Tongue (tissue), 2 donors: Measurements from ENCODE around the gene SYNDIG1. TPM values are rescaled to one million over a fixed set of nuclear protein-coding genes. Genes with fewer than 3 reads are reported as not detected.

Experiments
- DNase-seq: peaks from one replicate; pipeline ENCODE4 v3.0.0-alpha.2; 2015
- total RNA-seq: library from RNA; depleted of rRNA; stranded (reverse); fragments of >200 nt; gene quantifications from one replicate; pipeline ENCODE4 v1.2.3, GENCODE V29; 2014

Gene SYNDIG1
- total RNA-seq, 1 donor from 2014 or later = 8.6 TPM

GRCh38 chr20:24448170-24448569, 21.3 kb upstream of the SYNDIG1 start:
- no peak for DNase-seq

- DNase-seq = no peak
Measured at GRCh38 chr20:24449026-24449720, 20.3 kb upstream of the SYNDIG1 start.

GRCh38 chr20:24450177-24450576, 19.3 kb upstream of the SYNDIG1 start:
- no peak for DNase-seq

DNA sequence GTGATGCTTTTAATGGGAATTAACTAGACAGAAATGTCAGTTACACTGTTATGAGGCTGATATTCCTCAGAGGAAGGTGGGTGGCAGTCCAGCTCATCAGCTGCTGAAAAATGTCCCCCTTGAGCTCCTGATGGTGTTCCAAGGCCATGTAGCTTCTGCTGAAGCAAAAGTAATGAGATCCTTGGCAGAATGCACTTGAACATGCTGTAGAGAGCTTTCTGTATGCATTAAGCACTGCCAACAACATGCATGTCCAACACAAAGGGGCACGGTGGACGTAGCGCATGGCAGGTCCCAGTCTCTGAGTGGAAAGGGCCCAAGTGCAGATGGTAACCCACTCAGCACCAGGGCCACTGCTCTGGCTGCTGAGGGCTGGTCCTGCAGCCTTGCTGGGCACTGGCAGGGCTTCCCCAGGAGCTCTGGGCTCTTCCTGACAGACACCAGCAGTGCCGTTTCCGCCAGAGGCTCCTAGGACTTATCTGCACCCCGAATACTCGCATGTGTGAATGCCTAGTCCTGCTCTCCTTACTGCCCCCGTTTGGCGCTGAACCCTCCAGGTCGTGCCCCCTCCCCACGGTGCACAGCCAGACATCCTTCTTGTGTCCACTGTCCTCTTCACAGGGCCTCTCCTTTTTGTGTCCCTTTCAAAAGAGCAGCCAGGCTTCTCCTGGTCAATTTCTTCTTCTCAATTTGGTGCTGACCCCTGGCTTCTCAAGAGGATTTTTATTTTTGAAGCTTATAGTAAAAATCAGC, 18.6 kb upstream of the SYNDIG1 start:
- DNase-seq = no peak

DNA sequence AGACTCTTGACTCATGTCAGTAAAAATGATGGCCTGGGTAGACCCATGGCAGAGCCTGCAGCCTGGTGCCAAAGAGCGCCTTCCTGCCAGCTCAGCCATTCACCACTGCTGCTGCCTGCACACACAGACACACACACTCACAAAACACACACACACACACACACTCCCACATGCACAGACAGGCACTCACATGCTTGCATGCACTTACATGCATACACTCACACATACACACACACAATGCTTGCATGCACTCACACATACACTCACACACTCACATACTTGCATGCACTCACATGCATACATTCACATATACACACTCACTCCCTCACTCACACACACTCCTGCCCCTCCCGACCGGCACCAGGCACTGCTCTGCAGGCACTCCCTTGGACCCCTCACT, 18.0 kb upstream of the SYNDIG1 start:
- DNase-seq = no peak

DNA sequence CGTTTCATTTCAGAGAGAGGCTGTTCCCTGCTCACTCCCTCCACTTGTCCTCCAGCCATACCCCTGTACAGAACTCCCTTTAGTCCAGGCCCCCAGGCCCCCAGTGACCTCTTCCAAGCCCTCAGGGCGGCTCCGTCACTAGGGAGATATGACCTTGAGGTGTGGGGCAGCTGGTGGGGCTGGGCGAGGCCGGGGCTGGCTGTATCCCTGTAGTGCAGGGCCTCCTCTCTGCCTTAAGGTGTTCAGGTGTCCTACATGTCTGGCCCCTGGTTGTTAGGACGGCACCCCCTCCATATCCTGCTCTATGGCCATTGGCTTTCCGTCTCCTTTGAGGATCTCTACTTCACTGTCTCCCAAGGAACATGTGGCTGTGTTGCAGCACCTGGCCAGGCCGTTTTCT, 17.4 kb upstream of the SYNDIG1 start:
- DNase-seq = no peak

GRCh38 chr20:24452498-24453127, 16.8 kb upstream of the SYNDIG1 start:
- DNase-seq = no peak

- DNase-seq = no peak
Measured at GRCh38 chr20:24453869-24454268, 15.6 kb upstream of the SYNDIG1 start.

DNA sequence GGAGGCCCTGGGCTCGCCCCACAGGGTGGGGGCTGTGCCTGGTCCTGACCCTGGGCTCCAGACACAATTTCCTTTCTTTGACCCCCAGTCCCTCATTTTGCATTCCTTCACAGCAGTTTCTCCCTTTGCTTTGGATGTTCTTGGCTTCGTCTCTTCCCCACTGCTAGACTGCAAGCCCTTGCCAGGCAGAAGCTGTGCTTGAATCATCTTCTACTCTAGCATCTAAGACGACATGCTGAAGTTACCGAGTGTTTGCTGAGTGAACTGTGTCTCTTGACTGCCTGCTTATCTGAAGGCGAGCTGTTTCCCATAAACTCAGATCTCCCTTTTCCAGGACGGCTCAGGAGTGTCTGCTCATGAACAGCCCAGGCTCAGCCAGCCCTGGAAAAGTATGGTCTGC, 14.3 kb upstream of the SYNDIG1 start:
- no peak for DNase-seq

- DNase-seq = no peak
Measured at GRCh38 chr20:24456398-24456781, 13.0 kb upstream of the SYNDIG1 start.

DNA sequence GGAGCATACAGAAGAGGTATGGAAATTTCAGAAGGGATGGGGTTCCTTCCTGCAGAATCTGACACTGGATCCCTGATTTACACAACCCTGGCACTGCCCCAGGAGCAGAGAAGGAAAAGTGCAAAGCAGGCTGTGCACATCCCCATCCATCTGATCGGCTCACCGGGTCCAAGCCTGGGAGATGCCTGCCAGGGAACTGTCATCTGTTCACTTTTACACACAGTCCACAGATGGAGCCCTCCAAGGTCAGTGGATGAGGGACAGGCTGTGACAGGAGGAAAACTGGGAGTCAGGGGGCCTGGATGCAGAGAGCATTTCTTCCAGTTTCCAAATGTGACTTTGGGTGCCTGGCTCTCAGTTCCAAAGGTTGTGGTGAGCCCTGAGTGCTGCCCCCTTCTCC, 11.0 kb upstream of the SYNDIG1 start:
- no peak for DNase-seq

DNA sequence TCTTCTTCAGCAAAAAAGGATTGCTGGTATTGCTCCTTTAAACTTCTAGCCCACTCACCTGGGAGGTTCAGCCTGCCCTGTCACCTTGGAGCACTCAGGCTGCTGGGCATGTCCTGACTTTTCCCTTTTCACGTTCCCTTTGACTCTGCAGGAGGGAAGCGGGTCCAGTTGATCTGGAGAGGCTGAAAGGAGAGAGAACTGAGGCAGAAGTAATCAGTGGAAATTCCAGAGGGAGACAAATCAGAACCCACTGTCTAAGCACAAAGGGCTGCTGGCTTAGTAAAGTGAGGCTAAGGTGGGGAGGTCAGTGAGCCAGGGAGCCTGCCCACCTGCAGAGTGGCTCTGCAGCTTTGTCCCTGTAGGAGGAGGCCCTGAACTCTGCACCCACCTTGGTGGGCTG, 9.7 kb upstream of the SYNDIG1 start:
- DNase-seq = no peak

DNA sequence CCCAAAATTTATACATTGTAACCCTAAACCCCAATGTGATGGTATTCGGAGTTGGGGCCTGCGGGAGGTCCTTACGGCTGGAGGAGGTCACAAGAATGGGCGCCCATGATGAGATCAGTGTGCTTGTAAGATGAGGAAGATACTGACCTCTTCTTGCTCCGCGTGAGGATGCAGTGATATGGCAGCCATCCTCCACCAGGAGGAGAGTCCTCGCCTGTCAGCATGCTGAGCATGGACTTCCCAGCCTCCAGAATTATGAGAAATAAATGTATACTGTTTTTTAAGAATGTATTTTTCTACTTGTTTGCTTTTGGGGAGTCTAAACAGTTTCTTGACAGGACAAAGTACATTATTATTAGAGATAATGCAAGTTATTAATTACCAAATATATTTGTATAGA, 8.7 kb upstream of the SYNDIG1 start:
- DNase-seq = no peak

DNA sequence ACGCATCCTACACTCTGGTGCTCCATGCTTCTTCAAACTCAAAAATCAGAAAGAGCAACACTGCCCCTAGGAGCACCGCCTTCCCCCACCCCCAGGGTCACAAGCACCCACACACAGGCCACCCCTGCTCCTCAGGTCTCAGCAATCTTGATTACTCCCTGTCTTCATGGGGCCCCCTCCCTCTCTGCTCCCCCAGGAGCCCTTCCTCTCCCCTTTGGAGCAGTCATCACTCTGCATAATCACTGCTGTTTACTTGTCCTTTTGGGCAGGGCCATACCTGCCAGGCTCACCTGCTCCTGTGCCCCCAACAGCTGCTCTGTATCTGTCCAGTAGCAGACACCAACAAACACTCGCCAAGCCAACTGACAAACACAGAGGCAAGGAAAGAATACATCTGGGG, 7.6 kb upstream of the SYNDIG1 start:
- no peak for DNase-seq

GRCh38 chr20:24462460-24463010, 6.9 kb upstream of the SYNDIG1 start:
- peak; percentile 74 for DNase-seq

GRCh38 chr20:24465159-24465558, 4.3 kb upstream of the SYNDIG1 start:
- DNase-seq = peak; percentile 32

DNA sequence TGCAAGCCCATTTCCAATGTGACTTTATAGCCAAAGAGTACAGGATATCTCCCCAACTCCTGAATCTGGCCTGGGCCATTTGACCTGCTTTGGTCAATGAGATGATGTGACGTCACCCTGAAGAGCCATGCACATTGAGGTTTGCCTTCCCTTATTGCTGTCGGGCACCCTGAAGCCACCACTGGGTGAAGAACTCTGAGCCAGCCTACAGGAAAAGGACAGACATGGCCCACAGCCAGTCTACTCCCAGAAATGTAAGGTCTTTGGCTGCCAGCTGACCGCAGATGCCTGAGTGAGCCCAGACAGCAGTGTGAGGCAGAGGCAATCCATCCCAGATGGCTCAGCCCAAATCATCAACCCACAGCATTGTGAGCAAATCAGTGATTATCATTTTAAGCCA, 3.7 kb upstream of the SYNDIG1 start:
- DNase-seq = peak; percentile 78

DNA sequence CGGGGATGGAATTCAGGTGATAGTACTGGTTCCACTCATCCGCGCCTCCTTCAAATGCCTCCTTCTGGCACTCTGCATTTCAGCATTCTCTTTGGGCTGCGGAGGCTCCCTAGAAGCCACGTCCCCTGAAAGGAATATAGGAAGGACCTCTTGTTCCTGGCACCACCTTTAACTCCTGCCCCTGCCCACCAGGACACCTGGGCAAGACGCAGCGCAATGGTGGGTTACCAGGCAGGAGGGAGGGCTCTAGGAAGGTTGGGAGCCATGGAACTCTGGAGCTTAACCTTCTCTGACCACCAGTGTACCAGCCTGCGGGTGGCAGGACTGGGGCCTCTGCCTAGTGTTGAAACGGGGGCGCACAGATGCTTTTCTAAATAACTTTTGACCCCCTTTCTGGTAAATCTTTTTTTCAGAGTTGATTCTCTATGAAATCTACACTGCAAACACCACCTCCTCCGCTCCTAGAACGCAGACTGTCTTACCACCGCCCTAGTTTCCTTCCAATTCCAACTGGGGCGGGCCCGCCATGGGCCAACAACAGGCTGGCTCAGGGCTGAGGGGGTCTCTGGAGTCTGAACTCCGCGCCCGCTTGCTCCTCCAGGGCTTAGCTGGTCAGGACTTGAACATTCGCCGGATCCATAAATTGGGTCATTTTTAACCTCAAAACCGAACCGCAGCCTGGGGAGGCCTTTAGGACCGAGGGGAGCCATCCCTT, 871 bp upstream of the SYNDIG1 start:
- no peak for DNase-seq

DNA sequence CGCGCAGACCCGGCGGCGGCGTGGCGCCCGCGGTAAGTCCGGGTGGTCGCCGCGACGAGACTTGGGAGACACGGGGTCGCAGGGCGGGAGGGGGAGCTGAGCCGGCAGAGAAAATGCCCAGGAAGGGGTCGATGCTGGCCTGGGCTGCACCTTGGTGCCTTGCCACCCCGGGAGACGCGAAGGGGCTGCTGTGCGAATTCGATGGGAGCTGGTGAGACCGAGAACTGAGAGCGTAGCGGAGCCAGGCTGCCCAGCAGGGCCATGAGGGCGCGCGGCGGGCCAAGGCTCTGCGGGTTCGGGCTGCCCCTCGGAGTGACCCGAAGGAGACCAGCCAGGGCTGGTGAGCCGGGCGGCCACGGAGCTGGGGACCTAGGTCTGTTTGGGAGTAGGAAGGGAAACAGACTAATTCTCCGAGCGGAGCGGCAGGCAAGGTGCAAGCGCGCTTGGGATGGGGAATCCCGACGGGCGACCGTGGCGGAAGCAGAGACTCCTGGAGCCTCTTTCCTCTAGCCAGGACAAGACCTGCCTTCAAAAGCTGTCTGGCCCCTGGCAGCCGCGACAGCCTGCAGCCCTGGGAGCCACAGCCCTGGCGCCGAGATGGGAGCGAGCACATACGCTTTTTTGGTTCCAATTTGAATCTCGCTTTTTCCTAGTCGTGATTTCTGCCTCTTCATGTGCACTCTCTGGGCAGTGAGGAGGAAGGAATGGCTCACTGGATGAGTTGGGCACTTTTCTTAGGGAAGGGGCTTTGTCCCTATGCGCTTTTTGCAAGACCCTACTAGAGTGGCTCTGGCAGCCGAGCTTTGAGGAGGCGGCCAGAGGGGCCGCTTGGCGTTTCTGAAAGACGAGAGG, 691 bp downstream of the SYNDIG1 start:
- peak; percentile 33 for DNase-seq

DNA sequence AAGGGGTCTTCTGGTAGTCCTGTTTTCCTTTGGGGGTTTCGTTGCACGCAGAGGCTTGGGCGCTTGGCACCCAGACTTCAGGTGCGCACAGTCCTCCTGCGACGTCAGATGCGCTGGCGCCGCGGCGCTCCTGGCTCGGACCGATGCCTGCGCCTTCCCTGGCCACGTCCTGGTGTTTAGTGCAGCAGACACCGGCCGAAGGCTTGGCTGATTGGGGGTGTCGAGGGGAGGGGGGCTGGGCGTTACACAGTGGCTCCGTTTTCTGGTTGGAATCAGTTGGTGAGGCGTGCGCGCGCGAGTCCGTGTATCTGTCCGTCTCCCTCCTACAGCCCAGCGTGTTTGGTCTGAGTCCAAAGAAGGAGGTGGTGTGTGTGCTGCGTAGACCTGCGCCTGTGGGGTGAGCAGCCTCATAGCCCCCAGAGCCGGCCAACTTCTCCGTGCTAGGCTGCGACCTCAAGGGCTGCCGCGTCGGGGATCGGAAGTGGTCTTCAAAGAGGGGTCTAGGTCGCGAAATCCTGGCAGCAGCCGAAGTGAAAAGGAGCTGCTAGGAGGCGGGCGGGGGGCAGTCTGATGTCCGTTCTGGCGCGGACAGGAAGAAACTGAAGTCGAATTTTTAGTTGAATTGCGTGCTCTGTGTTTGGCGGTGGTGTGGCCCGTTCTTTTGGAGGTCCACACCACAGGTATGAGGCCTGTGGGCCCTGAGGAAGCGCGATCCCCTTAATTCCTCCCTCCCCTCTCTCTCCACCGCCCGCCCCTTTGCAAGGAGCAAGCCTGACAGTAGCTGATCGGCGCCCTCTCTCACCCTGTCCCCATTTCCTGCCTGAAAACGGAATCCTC, 1.5 kb downstream of the SYNDIG1 start:
- DNase-seq = peak; percentile 35

- DNase-seq = no peak
Measured at GRCh38 chr20:24472426-24472825, 3.0 kb downstream of the SYNDIG1 start.
